Measurements from ENCODE around the gene ETV6. TPM values are rescaled to one million over a fixed set of nuclear protein-coding genes. Genes with fewer than 3 reads are reported as not detected.
A peak's percentile ranks its signal among the peaks of the same experiment; 100 is the strongest.

The ETV6 gene
- total RNA-seq, 6 experiments from 2014 or later, result 14.6 to 20.5 (median 16.6) TPM

GRCh38 chr12:11729008-11729407 is 79.5 kb downstream of the ETV6 start:
- Mint-ChIP-seq H3K9me3 (no peaks in the 10 kb centered on the region), H3K27ac (peak overlapping the region; percentile 14; the same call in 1 of the 2 replicates), H3K27me3 (ENCODE audit: insufficient read depth) (no peaks in the 10 kb centered on the region), H3K36me3 (ENCODE audit: low read depth) (peaks cover 14% of the 10 kb centered on the region; the same call in 1 of the 2 replicates), H3K4me1 (ENCODE audit: low read depth) (peaks cover 63% of the 10 kb centered on the region), H3K4me3 (no peak overlapping the region)
- DNase-seq, result no peak
- TF ChIP-seq CTCF (IDR thresholded peaks at IDR 0.05), result no peak

GRCh38 chr12:11729439-11730150 is 80.1 kb downstream of the ETV6 start:
- DNase-seq, result no peak
- no peak for TF ChIP-seq CTCF (IDR thresholded peaks at IDR 0.05)
- peaks cover 57% of the 10 kb centered on the region for H3K4me1 Mint-ChIP-seq (ENCODE audit: low read depth)
- H3K27me3 Mint-ChIP-seq (ENCODE audit: insufficient read depth), result no peaks in the 10 kb centered on the region
- H3K36me3 Mint-ChIP-seq (ENCODE audit: low read depth), result peaks cover 14% of the 10 kb centered on the region; the same call in 1 of the 2 replicates
- no peaks in the 10 kb centered on the region for H3K9me3 Mint-ChIP-seq
- H3K27ac Mint-ChIP-seq, result peak overlapping the region; percentile 14
- H3K4me3 Mint-ChIP-seq, result no peak overlapping the region

- H3K36me3 Mint-ChIP-seq (ENCODE audit: low read depth), result peaks cover 14% of the 10 kb centered on the region; the same call in 1 of the 2 replicates
- no peak for TF ChIP-seq CTCF (IDR thresholded peaks at IDR 0.05)
- peak overlapping the region; percentile 75 for H3K27ac Mint-ChIP-seq
- no peaks in the 10 kb centered on the region for H3K9me3 Mint-ChIP-seq
- H3K4me1 Mint-ChIP-seq (ENCODE audit: low read depth), result peaks cover 49% of the 10 kb centered on the region
- peak overlapping the region; percentile 63 for H3K4me3 Mint-ChIP-seq
- no peaks in the 10 kb centered on the region for H3K27me3 Mint-ChIP-seq (ENCODE audit: insufficient read depth)
- no peak for DNase-seq
These were observed 81.0 kb downstream of the ETV6 start for GRCh38 chr12:11730299-11731041.

GRCh38 chr12:11731042-11731357 is 81.5 kb downstream of the ETV6 start:
- no peak for TF ChIP-seq CTCF (IDR thresholded peaks at IDR 0.05)
- Mint-ChIP-seq H3K4me3 (peak overlapping the region; percentile 63), H3K4me1 (ENCODE audit: low read depth) (peaks cover 43% of the 10 kb centered on the region)

GRCh38 chr12:11731455-11731854 is 82.0 kb downstream of the ETV6 start:
- H3K27ac Mint-ChIP-seq, result peak overlapping the region; percentile 75
- TF ChIP-seq CTCF (IDR thresholded peaks at IDR 0.05), result no peak
- peak; percentile 29 for DNase-seq
- peaks cover 14% of the 10 kb centered on the region; the same call in 1 of the 2 replicates for H3K36me3 Mint-ChIP-seq (ENCODE audit: low read depth)
- H3K4me3 Mint-ChIP-seq, result peak overlapping the region; percentile 63
- no peaks in the 10 kb centered on the region for H3K9me3 Mint-ChIP-seq
- no peaks in the 10 kb centered on the region for H3K27me3 Mint-ChIP-seq (ENCODE audit: insufficient read depth)
- peaks cover 40% of the 10 kb centered on the region for H3K4me1 Mint-ChIP-seq (ENCODE audit: low read depth)

More at GRCh38 chr12:11731042-11731357, 81.5 kb downstream of the ETV6 start:
- peaks cover 14% of the 10 kb centered on the region; the same call in 1 of the 2 replicates for H3K36me3 Mint-ChIP-seq (ENCODE audit: low read depth)
- H3K27ac Mint-ChIP-seq, result peak overlapping the region; percentile 75
- H3K27me3 Mint-ChIP-seq (ENCODE audit: insufficient read depth), result no peaks in the 10 kb centered on the region
- no peak for DNase-seq
- no peaks in the 10 kb centered on the region for H3K9me3 Mint-ChIP-seq

All from HFFc6 (cell line).